ENCODE measurements around the gene CNTN3. TPM values are rescaled to one million over a fixed set of nuclear protein-coding genes. Genes with fewer than 3 reads are reported as not detected.

CNTN3 gene
- total and polyA plus RNA-seq, 2 of the 13 experiments (the other 11 are each of a cell fraction or from before 2014, with no cell fraction given) = not detected

- Histone ChIP-seq H3K36me3 (replicated peaks in 1 of 2; ENCODE audit: control insufficient read depth in 1 of 2, insufficient read depth in 2 of 2, low read length in 2 of 2) (no peaks in the 10 kb centered on the region), H4K20me1 (ENCODE audit: insufficient read depth, low read length) (no peaks in the 10 kb centered on the region), H2AFZ (ENCODE audit: low read length) (no peak overlapping the region), H3K4me2 (ENCODE audit: low read depth, low read length) (no peak overlapping the region), H3K27me3 (ENCODE audit: control insufficient read depth in 1 of 2, insufficient read depth in 2 of 2, low read length in 2 of 2) (no peaks in the 10 kb centered on the region), H3K9ac (ENCODE audit: insufficient read depth, low read depth, low read length) (no peak overlapping the region), H3K9me3 (ENCODE audit: low read length) (peaks cover 8% of the 10 kb centered on the region; the same call in 1 of the 2 replicates), H3K27ac (ENCODE audit: extremely low read length, insufficient read depth, low read length) (no peak overlapping the region), H3K79me2 (ENCODE audit: insufficient read depth, low read length) (no peaks in the 10 kb centered on the region), H3K4me3 (replicated peaks in 1 of 3; ENCODE audit: insufficient read depth in 1 of 3, low read depth in 2 of 3, low read length in 3 of 3) (no peak overlapping the region), H3K4me1 (ENCODE audit: insufficient read depth, low read length) (no peaks in the 10 kb centered on the region)
- intact Hi-C loops (cut with micrococcal nuclease; ENCODE audit: unreplicated experiment) = no loop called here
- in situ Hi-C loops (cut with HindIII; ENCODE audit: extremely low pct_ligation_motif_present, low pct_unique_long_range_greater_than_20kb) = no loop called here
- ChIA-PET POLR2A (no interaction called here), CTCF (ENCODE audit: low intra/inter-chr PET ratio, low total read pairs) (no interaction called here)
- TF ChIP-seq, protein P1, sequence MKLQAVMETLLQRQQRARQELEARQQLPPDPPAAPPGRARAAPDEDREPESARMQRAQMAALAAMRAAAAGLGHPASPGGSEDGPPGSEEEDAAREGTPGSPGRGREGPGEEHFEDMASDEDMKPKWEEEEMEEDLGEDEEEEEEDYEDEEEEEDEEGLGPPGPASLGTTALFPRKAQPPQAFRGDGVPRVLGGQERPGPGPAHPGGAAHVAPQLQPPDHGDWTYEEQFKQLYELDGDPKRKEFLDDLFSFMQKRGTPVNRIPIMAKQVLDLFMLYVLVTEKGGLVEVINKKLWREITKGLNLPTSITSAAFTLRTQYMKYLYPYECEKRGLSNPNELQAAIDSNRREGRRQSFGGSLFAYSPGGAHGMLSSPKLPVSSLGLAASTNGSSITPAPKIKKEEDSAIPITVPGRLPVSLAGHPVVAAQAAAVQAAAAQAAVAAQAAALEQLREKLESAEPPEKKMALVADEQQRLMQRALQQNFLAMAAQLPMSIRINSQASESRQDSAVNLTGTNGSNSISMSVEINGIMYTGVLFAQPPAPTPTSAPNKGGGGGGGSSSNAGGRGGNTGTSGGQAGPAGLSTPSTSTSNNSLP (IDR thresholded peaks at IDR 0.05; ENCODE audit: low read depth, low read length) = no peak
- TF ChIP-seq HHEX (CRISPR knock-in tag; IDR thresholded peaks at IDR 0.05) (no peak), SOX6 (IDR thresholded peaks at IDR 0.05) (no peak), SOX6 (CRISPR knock-in tag; IDR thresholded peaks at IDR 0.05) (no peak), RFX5 (IDR thresholded peaks at IDR 0.05; ENCODE audit: low read depth, low read length) (no peak)
- no TSS peak for BruUV-seq (replicated peaks)
- DNase-seq (ENCODE audit: low spot score) (no peak), FAIRE-seq (no peak), ATAC-seq (no peak)
These were observed 22.5 kb downstream of the CNTN3 start for GRCh38 chr3:74591946-74592345.

- no TSS peak for BruUV-seq (replicated peaks)
- FAIRE-seq (no peak), ATAC-seq (no peak), DNase-seq (ENCODE audit: low spot score) (no peak)
- in situ Hi-C loops (cut with HindIII; ENCODE audit: extremely low pct_ligation_motif_present, low pct_unique_long_range_greater_than_20kb) = no loop called here
- Histone ChIP-seq H3K9ac (ENCODE audit: insufficient read depth, low read depth, low read length) (no peak overlapping the region), H3K27ac (ENCODE audit: extremely low read length, insufficient read depth, low read length) (no peak overlapping the region), H3K36me3 (replicated peaks in 1 of 2; ENCODE audit: control insufficient read depth in 1 of 2, insufficient read depth in 2 of 2, low read length in 2 of 2) (no peaks in the 10 kb centered on the region), H3K27me3 (ENCODE audit: control insufficient read depth in 1 of 2, insufficient read depth in 2 of 2, low read length in 2 of 2) (no peaks in the 10 kb centered on the region), H3K4me2 (ENCODE audit: low read depth, low read length) (no peak overlapping the region), H3K9me3 (ENCODE audit: low read length) (peaks cover 6% of the 10 kb centered on the region; the same call in 1 of the 2 replicates), H3K4me3 (replicated peaks in 1 of 3; ENCODE audit: insufficient read depth in 1 of 3, low read depth in 2 of 3, low read length in 3 of 3) (no peak overlapping the region), H4K20me1 (ENCODE audit: insufficient read depth, low read length) (no peaks in the 10 kb centered on the region), H2AFZ (ENCODE audit: low read length) (no peak overlapping the region), H3K4me1 (ENCODE audit: insufficient read depth, low read length) (no peaks in the 10 kb centered on the region), H3K79me2 (ENCODE audit: insufficient read depth, low read length) (no peaks in the 10 kb centered on the region)
- ChIA-PET POLR2A (no interaction called here), CTCF (ENCODE audit: low intra/inter-chr PET ratio, low total read pairs) (no interaction called here)
- TF ChIP-seq ARID2 (CRISPR knock-in tag; IDR thresholded peaks at IDR 0.05; ENCODE audit: borderline replicate concordance) = no peak
- TF ChIP-seq ZNF205 (CRISPR knock-in tag; IDR thresholded peaks at IDR 0.05) = no peak
- TF ChIP-seq ATF1 (CRISPR knock-in tag; IDR thresholded peaks at IDR 0.05) = no peak
- intact Hi-C loops (cut with micrococcal nuclease; ENCODE audit: unreplicated experiment) = no loop called here
- 0% methylated on average over 2 of the region's 2 CpGs for WGBS (ENCODE audit: low lambda C conversion rate)
These were observed 23.1 kb downstream of the CNTN3 start for GRCh38 chr3:74591342-74591741.

Data from HepG2 (cell line).